SIG-M5 treated with dmso at 0.1 percent for 504 hours (cell line): ENCODE measurements around the gene SLC25A45.

Experiments
- DNase-seq: peaks from one replicate; lab custom pipeline; 2025; ENCODE audit not compliant: unreplicated experiment; lab: John Stamatoyannopoulos, UW

The SLC25A45 gene, protein sequence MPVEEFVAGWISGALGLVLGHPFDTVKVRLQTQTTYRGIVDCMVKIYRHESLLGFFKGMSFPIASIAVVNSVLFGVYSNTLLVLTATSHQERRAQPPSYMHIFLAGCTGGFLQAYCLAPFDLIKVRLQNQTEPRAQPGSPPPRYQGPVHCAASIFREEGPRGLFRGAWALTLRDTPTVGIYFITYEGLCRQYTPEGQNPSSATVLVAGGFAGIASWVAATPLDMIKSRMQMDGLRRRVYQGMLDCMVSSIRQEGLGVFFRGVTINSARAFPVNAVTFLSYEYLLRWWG

DNA sequence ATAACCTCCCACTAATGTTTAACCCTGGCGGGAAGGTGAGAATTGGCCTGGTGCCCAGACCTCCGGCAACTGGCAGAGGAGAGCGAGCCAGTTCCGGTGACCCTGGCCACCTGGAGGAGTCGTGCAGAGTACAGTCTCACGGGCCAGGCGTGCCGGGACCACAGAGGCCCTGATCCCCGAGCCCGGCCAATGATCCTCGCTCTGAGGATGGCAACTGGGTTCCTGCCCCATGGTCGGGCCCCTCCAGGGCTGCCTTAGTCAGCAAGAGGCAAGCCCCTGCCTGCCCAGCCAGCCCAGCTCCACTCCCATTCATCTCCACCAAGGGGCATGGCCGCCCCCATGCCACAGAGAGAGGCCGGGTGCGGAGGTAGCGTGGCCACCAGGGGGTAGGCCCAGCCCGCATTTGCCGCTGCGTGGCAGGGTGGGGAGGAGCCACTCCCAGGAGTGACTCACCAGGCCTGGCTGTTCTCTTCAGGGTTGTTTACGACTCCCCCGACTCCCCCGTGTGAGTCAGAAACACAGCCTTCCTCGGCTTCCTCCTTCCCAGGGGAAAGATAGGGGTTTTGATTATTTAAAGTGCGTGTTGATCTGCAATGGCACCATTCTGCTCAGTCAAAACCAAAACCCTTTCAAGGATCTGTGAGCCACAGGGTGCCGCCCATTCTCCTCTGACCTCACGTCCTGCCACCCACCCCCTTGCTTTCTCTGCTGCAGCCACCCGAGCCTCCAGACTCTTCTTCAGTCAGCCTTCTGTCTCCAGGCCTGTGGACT lies at the start of gene SLC25A45:
SLC25A45 (minus strand) TSS at position 614 of the 771 bp plus-strand sequence. CDS start 695 bp downstream, outside the sequence.
- peak; percentile 87 for DNase-seq

DNA sequence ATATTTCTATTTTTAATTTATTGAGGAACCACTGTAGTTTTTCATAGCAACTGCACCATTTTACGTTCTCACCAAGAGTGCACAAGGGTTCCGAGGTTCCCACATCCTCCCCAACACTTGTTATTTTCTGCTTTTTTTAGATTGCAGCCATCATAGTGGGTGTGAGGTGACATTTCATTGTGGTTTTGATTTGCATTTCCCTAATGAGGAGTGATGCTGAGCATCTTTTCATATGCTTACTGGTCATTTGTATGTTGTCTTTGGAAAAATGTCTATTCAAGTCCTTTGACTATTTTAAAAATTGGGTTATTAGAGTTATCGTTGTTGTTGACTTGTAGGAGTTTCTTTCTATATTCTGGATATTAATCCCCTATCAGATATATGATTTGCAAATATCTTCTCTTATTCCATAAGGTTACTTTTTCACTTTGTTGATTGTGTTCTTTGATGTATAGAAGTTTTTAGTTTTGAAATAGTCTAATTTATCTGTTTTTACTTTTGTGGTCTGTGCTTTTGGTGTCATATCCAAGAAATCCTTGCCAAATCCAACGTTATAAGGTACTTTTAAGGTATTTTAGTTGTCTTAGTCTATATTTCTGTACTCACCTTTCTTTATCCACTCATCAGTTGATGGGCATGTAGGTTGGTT lies 49.1 kb upstream of the SLC25A45 start:
- peak; percentile 60 for DNase-seq

DNA sequence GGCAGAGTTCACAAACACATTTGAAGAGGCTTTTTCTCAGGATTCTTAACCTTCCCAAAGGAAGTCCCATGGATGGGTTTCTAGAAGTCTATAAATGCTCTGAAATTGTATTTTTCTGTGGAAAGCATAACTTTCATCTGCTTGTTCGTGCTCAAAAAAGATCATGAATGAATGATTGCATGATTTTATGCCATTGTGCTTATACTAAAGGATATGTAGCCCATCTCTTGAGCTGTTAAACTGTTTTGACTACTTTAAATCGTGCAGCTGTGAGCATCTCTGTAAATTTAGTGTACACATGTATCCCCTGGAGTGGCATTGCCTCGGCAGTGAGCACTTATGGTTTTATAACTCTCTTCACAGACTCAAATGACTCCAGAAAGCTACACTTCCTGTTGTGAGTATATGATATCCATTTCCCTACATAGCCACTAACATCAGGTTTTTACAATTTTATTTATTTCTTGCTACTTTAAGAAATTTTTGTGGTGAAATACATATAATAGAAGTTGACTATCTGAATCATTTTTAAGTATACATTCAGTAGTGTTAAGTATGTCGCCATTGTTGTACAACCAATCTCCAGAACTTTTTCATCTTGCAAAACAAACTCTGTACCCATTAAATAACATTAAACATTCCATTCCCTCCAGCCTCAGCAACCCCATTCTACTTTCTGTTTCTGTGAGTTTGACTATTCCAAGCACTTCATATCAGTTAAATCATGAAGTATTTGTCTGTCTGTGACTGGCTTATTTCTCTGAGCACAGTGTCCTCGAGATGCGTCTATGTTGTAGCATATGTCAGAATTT lies 48.2 kb upstream of the SLC25A45 start:
- DNase-seq: no peak

DNA sequence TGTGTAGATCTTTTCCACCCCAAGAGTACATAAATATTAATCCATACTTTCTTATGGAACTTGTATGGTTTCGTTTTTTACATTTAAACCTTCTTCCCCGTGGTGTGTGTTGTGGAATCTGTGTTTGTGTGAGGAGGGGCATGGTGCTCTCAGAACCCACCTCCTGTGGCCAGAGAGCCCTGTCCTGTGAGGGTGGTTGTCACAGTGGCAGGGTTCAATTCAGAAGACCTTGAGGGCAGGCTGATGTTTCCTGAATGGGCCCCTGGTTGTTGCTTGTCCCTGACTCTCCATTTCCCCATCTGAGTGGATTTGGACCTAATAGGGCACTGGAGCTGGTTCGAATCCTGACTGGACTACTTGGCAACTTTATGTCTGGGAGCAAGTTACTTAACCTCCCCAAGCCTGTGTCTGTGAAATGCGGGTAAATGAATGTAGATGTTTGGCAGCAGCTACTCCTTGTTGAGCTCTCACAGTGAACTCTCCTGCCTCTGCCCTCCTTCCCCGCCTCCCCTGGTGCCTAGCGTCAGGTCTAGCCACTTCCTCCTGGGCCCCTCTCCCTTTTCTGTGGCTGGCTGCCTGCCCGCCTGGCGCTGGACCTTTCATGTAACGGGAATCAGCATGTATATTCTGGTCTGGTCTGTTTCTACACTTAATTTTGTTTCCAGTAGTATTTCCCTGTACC lies 47.4 kb upstream of the SLC25A45 start:
- DNase-seq: peak; percentile 52

DNA sequence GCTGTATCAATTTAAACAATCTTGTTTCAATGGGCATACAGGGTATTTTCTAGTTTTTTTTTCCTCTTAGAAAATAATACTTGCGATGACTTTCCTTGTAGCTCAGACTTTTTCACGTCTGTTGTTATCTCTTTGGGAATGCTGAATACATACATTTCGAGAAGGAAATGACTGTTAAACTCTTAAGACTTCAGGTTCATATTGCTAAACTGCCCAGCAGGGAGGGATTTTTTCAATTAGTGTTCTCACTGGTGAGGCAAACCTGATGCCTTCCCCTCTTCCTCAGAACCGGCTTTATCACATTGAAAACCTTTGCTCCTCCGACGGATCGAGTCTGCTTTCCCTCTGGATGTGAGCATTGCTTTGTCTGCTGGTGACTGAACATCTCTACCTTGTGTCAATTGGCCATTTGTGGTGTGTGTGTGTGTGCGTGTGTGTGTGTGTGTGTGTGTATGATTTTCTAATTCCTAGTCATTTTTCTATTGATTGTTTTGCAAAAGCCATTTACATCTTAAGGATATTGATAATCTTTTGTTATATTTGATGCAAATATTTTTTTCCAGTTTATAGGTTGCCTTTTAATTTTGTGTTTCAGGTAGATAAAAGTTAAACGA lies 46.7 kb upstream of the SLC25A45 start:
- peak; percentile 44 for DNase-seq

DNA sequence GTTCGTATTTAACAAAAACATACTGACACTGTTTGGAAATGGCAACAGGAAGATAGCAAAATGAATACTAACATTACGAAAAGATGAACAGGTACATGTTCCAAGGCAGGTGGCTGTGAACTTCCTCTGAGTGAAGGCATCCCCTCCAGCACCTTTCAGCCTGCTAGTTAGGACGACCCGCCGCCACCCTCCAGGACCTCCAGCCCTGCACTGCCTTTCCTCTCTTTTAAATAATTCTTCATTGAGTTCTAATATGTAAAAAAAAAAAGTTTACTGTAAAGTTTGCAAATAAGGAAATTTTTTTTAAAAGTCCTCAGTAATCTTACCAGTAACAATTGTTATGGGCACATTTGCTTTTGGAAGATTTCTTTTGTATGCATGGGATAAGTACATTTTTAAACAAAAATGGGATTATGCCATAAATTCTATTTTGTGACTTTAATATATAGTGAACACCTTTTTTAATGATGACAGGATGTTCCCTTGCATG lies 46.2 kb upstream of the SLC25A45 start:
- no peak for DNase-seq

DNA sequence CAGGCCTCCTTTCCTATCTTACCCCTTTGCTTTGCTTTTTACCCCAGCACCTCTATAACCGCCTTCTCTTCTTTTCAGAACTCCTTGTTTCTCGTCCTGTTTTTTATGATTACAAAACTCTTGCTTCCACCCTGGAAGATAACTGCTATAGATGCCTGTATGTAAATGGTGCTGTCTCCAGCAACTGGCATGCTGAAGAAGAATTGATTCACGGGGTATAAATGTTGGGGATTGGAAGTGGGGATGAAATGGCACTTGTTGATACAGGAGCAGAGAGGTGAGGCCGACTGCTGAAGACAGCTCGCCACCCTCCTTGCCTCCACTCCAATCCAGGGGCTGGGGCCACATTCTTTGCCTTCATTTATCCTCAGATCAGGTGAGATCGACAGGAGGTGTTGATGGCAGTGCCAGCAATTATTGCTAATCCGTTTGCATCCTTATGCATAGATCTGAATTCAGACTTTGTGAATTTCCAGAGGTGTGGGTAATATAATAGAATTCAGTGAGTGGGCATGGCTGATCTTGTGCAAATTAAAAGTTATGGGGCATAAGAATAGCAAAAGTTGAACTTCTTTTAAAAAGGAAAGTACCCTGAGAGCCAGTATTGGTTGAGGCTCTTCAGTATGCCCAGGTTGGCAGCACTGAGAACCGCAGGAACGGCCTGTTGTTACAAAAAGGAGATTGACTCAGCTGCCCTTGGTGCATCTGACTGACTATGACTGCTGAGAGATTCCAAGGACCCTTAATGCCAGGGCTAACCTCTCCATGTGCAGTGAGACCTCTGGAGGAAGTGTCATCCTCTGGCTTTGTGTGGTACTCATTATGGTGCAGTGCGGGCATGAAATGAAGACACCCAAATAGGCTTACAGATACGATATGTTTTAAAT lies 45.5 kb upstream of the SLC25A45 start:
- DNase-seq: no peak

DNA sequence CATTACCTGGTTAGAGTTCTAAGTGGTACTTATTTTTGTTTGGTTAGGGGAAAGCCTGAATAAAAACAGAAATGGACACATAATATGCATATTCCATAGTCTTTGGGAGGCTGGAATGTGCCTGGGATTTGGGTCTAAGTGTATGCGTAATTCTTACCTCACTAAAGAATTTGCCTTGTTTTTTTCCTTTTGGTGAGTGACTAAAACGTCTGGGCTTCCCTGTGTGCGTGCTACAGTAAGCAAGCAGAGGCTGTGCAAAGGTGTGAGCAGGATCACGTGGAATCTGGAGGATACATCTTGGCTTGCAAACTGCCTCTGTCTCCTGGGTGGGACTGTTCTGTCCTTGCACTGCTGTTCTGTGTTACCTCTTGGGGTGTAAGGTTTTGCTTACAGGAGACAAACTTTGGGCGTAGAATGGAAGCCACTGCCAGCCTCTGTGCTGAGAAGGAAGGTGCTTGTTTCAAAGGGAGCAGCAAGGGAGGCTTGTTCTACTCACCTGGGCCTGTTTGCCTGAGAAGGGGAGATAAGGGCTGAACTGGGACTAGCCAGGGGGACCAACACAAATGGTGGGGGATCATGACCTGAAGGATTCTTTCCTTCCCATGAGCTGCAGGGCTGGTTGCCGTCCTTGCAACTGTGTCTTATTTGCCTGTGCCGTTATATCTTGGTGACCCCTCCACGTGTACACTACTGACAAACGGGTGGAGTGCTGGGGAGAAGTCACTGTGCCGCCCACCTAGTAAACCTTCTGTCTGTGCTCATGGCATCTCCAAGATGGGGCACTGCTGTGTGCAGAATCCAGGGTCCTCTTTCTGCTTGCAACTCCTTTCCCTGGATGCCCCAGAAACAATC lies 44.6 kb upstream of the SLC25A45 start:
- DNase-seq: no peak

DNA sequence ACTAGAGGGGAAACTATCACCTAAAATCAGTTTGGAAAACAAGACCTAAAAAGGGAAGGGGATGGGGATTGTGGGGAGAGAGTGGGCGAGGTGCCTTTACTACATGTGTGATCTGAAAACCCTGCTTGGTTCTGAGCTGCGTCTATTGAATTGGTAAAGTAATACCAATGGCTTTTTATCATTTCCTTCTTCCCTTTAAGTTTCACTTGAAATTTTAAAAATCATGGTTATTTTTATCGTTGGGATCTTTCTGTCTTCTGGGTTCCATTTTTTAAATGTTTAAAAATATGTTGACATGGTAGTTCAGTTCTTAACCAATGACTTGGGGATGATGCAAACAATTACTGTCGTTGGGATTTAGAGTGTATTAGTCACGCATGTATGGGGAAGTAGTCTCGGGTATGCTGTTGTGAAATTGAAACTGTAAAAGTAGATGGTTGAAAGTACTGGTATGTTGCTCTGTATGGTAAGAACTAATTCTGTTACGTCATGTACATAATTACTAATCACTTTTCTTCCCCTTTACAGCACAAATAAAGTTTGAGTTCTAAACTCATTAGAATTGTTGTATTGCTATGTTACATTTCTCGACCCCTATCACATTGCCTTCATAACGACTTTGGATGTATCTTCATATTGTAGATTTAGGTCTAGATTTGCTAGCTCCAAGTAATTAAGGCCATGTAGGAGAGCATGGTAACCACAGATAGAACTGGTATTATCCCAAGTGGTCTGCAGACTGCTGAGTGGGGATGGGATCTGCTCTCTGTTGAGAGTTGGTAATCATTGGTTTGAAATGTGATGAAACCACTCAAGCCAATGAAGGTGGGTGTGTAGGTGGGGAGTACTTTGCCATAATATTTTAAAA lies 43.8 kb upstream of the SLC25A45 start:
- peak; percentile 99 for DNase-seq

DNA sequence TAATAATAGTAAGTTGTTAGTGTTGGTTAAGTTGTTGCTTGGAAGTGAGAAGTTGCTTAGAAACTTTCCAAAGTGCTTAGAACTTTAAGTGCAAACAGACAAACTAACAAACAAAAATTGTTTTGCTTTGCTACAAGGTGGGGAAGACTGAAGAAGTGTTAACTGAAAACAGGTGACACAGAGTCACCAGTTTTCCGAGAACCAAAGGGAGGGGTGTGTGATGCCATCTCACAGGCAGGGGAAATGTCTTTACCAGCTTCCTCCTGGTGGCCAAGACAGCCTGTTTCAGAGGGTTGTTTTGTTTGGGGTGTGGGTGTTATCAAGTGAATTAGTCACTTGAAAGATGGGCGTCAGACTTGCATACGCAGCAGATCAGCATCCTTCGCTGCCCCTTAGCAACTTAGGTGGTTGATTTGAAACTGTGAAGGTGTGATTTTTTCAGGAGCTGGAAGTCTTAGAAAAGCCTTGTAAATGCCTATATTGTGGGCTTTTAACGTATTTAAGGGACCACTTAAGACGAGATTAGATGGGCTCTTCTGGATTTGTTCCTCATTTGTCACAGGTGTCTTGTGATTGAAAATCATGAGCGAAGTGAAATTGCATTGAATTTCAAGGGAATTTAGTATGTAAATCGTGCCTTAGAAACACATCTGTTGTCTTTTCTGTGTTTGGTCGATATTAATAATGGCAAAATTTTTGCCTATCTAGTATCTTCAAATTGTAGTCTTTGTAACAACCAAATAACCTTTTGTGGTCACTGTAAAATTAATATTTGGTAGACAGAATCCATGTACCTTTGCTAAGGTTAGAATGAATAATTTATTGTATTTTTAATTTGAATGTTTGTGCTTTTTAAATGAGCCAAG lies 42.9 kb upstream of the SLC25A45 start:
- peak; percentile 86 for DNase-seq

DNA sequence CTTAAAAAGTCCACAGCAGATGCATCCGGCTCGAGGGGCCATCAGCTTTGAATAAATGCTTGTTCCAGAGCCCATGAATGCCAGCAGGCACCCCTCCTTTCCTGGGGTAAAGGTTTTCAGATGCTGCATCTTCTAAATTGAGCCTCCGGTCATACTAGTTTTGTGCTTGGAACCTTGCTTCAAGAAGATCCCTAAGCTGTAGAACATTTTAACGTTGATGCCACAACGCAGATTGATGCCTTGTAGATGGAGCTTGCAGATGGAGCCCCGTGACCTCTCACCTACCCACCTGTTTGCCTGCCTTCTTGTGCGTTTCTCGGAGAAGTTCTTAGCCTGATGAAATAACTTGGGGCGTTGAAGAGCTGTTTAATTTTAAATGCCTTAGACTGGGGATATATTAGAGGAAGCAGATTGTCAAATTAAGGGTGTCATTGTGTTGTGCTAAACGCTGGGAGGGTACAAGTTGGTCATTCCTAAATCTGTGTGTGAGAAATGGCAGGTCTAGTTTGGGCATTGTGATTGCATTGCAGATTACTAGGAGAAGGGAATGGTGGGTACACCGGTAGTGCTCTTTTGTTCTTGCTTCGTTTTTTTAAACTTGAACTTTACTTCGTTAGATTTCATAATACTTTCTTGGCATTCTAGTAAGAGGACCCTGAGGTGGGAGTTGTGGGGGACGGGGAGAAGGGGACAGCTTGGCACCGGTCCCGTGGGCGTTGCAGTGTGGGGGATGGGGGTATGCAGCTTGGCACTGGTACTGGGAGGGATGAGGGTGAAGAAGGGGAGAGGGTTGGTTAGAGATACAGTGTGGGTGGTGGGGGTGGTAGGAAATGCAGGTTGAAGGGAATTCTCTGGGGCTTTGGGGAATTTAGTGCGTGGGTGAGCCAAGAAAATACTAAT lies 42.0 kb upstream of the SLC25A45 start:
- DNase-seq: peak; percentile 64

DNA sequence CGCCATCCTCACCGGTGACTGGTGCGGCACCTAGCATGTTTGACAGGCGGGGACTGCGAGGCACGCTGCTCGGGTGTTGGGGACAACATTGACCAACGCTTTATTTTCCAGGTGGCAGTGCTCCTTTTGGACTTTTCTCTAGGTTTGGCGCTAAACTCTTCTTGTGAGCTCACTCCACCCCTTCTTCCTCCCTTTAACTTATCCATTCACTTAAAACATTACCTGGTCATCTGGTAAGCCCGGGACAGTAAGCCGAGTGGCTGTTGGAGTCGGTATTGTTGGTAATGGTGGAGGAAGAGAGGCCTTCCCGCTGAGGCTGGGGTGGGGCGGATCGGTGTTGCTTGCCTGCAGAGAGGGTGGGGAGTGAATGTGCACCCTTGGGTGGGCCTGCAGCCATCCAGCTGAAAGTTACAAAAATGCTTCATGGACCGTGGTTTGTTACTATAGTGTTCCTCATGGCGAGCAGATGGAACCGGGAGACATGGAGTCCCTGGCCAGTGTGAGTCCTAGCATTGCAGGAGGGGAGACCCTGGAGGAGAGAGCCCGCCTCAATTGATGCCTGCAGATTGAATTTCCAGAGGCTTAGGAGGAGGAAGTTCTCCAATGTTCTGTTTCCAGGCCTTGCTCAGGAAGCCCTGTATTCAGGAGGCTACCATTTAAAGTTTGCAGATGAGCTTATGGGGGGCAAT lies 41.2 kb upstream of the SLC25A45 start:
- DNase-seq: peak; percentile 56

DNA sequence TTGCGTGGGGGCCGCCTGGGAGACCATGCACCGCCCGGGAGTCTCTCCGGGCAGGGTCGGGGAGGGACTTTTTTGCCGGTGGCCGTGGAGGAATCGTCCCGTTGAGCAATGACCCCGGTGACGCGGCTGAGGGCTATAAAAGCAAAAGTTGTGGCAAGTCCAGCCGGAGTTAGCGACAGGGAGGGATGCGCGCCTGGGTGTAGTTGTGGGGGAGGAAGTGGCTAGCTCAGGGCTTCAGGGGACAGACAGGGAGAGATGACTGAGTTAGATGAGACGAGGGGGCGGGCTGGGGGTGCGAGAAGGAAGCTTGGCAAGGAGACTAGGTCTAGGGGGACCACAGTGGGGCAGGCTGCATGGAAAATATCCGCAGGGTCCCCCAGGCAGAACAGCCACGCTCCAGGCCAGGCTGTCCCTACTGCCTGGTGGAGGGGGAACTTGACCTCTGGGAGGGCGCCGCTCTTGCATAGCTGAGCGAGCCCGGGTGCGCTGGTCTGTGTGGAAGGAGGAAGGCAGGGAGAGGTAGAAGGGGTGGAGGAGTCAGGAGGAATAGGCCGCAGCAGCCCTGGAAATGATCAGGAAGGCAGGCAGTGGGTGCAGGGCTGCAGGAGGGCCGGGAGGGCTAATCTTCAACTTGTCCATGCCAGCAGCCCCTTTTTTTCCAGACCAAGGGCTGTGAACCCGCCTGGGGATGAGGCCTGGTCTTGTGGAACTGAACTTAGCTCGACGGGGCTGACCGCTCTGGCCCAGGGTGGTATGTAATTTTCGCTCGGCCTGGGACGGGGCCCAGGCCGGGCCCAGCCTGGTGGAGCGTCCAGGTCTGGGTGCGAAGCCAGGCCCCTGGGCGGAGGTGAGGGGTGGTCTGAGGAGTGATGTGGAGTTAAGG lies 40.4 kb upstream of the SLC25A45 start, which contains the start of gene NEAT1:
NEAT1 (plus strand) TSS at position 166 of the 883 bp plus-strand sequence.
- peak; percentile 91 for DNase-seq
